GM18520 (cell line): ENCODE data around the gene MDM2.

Source experiments
- ATAC-seq: cut with Tn5 transposase; IDR thresholded peaks from one replicate; pipeline ENCODE4 v1.9.1; 2021; ENCODE audit not compliant: unreplicated experiment

The MDM2 gene

GRCh38 chr12:68870443-68870842 lies 62.5 kb downstream of the MDM2 start:
- no peak for ATAC-seq

DNA sequence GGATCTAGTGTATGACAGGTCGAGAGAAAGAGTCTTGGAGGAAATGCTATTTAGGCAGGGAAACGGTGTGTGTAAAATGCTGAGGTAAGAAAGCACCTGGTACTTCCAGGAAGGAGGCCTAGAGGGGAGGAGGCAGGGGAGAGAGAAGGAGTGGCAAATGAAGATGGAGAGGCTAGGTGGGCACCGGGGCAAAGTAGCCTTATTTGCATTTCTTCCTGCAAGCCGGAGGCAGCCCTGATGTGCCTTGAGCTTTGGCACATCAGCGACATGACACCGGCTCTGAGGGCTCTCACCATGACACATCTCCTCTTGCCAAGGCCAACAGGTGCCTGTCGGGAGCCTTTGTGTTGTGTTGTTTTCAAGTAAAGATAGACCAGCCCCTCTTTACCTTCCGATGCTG lies 63.4 kb downstream of the MDM2 start:
- no peak for ATAC-seq

- ATAC-seq = no peak
Measured at GRCh38 chr12:68871921-68872320, 63.9 kb downstream of the MDM2 start.

DNA sequence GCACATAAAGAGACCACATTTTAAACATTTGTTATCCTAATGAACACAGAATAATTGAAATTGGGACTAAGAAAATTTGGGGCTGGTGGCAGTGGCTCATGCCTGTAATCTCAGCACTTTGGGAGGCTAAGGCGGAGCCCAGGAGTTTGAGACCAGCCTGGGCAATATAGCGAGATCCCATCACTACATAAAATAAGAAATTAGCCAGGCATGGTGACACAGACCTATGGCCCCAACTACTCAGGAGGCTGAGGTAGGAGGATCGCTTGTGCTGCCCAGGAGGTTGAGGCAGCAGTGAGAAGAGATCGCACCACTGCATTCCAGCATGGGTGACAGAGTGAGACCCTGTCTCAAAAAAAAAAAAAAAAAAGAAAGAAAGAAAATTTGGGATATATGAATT lies 65.3 kb downstream of the MDM2 start:
- ATAC-seq = no peak

- ATAC-seq = no peak
Measured at GRCh38 chr12:68876461-68876860, 68.5 kb downstream of the MDM2 start.

GRCh38 chr12:68877583-68877982 lies 69.6 kb downstream of the MDM2 start:
- no peak for ATAC-seq

GRCh38 chr12:68878283-68878682 lies 70.3 kb downstream of the MDM2 start:
- no peak for ATAC-seq

GRCh38 chr12:68878846-68879245 lies 70.9 kb downstream of the MDM2 start:
- no peak for ATAC-seq

- ATAC-seq = no peak
Measured at GRCh38 chr12:68880660-68881325, 72.8 kb downstream of the MDM2 start.

DNA sequence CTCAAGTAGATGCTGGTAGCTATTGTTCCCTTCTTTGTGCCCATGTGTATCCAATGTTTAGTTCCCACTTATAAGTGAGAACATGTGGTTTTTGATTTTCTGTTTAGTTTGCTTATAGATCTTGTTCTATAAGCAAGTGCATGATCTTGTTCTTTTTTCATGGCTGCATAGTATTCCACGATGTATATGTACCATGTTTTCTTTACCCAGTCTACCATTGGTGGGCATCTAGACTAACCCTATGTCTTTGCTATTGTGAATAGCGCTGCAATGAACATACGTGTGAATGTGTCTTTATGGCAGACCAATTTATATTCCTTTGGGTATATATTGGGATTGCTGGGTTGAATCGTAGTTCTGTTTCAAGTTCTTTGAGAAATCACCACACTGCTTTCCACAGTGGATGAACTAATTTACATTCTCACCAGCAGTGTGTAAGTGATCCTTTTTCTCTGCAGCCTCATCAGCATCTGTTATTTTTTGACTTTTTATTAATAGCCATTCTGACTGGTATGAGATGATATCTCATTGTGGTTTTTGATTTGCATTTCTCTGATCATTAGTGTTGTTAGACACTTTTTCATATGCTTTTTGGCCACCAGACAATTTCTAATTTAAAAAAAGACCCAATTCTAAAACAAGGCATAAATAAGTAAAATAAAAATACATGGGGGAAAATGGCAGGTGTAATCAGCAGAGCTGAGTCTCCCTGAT lies 74.4 kb downstream of the MDM2 start:
- no peak for ATAC-seq

DNA sequence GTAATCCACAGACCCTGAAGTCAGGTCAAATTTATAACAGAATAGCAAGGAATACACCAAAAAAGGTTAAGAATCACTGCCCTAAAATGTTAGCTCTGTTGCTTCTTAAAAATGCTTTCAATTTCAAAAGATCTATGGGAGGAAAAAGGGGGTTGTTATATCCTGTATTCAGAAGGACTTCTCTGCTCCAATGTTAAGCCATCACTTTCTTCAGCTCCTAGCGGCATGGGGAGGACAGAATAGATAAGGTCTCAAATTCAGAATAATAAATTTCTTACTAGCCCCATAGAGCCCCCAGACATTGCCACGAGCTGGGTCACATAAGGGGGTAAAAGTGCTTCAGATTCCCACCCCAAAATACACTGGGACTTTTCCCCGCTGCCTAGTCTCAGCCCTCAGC lies 75.2 kb downstream of the MDM2 start:
- ATAC-seq = no peak

DNA sequence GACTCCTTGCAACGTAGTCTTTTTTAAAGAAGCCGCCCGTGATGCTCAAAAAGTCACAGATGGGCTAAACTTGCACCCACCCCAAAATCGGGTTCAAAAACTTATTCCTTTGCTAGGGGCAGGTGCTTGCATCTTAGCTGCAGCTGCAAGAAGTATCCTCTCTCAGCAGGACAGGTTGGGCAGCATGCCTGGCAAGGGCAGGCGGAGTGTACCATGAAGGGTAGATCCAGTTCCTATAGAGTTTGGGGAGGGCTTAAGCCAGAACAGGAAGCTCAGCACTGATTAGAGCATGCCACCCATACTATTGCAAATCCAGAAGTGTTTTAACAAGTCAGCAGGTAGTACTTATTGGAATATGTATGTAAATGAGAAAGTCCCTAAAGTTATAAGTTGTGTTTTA lies 76.3 kb downstream of the MDM2 start:
- ATAC-seq = no peak

DNA sequence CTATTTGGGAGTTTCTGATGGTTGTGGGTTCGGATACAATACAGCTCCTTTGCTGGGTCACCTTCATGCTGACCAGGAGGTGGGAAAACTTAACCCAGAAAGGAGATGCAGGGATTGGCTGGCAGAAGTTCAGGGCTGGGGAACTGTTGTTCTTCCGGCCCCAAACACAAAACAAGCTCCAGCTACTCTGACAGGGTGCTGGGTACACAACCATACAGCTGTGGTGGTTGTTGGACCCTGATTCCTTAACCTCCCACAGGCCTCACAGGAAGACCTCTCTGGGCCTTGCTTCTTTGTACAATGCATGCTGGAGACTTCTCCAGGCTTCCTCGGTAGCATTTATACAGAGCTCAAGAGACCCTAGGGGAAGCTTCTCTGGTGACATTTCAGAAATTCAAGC lies 77.4 kb downstream of the MDM2 start:
- ATAC-seq = no peak

GRCh38 chr12:68886636-68887572 lies 78.9 kb downstream of the MDM2 start:
- no peak for ATAC-seq

- ATAC-seq = no peak
Measured at GRCh38 chr12:68887641-68888040, 79.7 kb downstream of the MDM2 start.

DNA sequence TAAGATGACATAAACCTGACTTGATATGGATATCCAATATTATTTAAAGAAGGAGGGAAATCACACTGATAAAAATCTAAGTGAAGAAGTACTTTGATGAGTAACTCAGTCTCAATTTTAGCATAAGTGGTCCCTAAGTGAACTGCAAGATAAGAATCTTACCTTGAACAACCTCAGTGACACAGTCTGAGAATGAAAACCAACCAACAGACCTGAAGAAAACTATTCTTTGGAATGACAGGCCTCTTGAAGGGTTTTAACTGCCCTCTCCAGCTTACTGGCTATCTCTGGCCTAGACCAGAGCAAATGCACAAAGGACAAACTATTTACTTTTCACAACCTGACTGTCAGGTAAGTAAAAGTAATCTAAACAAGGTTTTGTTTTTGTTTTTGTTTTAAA lies 80.3 kb downstream of the MDM2 start:
- ATAC-seq = no peak

GRCh38 chr12:68890701-68891113 lies 82.7 kb downstream of the MDM2 start:
- ATAC-seq = no peak

DNA sequence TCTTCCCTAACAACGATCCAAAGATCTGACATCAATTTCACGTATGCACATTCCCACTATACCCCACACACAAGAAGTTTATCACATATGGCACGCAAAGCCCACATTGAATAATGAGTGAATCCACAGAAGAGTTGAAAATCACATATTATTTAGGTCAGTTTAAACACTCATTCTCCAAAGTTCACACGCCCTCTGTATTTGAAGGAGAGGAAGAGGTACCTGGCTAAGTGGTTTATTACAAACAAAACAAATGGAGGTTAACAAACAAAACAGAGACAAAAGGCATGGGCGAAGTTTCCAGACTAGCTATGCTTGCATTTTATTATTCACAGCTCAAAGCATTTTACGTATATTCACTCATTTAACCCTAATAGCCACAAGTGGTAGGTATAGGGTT lies 83.2 kb downstream of the MDM2 start:
- no peak for ATAC-seq

DNA sequence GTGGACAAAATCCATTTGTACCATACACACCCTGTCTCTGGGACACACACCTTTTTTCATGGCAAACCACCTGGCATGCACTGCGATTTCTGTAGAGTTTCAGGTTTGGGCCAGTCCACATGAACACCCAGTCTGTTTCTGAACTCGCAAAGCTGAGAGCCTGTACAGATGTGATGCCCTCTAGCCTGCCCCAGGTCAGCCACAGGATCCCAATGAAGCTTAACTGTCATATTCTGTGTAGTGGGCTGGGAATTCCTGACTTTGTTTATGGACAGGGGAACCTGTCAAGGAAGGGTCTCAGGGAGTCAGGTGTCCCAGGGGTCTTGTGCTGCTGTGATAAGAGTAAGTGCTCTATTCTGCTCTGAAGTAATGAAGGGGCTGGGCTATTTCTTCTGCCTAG lies 85.2 kb downstream of the MDM2 start:
- ATAC-seq = no peak

- no peak for ATAC-seq
Measured at GRCh38 chr12:68893741-68894140, 85.8 kb downstream of the MDM2 start.

- no peak for ATAC-seq
Measured at GRCh38 chr12:68894276-68894855, 86.4 kb downstream of the MDM2 start.
